Stimulated activated CD4-positive, alpha-beta T cell treated with anti-CD3 and anti-CD28 coated beads, Interleukin-15, amount 100 ng/mL, for 24 hours (primary cell): ENCODE data around the gene TEK.

ENCODE experiments used
- DNase-seq: peaks from one replicate; pipeline ENCODE4 v3.0.0-alpha.2; 2020

Gene TEK

DNA sequence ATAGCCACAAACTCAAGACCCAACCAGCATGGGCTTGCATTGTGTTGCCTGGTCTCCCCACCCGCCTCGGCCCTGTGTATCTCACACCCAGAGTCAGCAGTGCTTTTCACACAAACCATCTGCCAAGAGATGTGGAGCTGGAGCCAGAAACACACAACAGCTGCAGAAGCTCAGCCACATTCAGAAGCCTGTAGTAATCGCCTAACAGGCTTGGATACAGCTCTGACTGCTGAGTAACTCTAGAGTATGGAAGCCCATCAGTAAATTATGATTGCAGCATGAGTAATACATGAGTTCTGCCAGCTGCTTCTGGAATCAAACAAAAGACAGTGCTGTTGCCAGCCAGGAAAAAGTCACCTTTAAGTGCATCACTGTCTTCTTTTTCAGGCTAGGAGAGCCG, 16.0 kb downstream of the TEK start:
- DNase-seq, result no peak

DNA sequence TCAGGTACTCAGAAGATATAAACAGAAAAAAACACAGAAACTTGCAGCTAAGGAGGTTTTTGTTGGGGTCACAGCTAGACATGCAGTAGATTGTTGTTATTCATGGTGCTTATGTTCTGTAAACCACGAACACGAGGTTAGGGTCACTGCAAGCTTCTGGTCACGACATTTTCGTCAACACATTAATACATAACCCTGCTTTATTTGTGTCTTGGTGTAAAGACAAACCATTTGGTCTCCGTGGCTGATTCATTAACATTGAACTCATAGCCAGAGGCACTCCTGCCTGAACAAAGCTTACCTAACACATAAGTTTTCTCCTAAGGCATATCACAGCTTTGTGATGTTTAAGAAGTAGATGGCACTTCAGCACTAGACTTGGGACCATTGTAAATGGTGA, 16.9 kb downstream of the TEK start:
- no peak for DNase-seq

DNA sequence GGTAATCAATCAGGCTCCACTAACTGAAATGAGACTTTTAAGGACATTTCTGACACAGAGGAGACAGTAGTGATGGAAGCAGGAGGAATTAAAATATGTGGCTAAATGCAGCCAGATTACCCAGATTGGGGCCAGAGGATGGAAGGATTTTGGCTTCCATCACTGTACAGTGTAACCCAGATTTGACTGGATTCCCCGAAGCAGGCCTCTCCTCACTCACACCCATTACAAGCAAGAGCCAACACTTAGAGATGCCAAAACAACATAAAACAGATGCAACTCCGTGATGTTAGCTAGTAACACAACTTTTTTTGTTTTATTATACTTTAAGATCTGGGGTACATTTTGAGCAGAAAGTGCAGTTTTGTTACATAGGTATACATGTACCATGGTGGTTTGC, 17.6 kb downstream of the TEK start:
- DNase-seq, result no peak

DNA sequence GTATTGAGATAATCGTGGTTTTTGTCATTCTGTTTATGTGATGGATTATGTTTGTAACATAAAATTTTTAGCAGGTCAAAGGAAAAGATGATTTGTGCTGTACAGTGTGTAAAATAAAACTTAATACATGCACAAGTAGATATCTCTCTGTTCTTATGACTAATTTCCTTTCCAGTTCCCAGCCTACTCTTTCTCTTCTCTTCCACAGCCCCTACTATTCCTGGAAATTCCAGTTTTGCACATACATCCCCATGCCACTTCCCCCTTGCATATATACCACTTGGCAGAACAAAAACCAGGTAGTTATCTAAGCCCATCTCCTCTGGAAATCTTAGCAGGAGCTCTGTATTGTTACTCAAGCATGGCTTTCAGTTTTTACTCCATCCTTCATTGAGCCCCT, 20.2 kb downstream of the TEK start:
- DNase-seq, result no peak

DNA sequence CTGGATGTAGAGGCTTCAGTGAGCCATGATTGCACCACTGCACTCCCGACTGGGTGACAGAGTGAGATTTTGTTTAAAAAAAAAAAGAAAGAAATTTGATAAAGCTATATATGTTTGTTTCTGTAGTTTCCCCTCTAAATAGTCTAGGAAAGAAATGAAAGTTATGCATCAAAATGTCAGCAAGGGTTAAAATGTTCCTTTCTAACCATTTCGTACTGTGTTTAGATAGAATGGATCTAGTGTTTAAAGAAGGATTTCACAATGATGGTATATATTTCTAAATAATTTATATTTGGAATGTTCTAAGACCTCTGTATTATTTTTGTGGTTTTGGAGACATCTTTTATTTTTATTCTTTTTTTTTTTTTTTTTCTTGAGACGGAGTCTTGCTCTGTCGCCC, 22.7 kb downstream of the TEK start:
- no peak for DNase-seq

DNA sequence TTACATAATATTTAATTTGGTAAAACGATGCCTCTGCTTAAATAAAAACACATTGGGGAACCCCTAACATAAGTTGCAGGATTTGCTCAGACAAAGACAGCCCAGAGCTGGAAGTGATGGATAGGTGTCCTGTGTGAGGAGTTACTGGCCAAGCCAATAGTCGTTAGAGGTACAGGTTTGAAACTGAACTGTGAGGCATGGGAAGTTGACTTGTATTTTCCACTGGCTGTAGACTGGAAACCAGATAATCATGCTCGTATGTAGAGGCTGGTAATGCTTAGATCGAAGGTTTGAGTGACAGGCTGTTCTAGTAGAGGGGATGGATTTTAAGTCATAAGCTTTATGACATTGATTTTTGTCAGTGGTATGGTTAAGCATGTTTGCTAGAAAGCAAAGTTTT, 24.8 kb downstream of the TEK start:
- no peak for DNase-seq

DNA sequence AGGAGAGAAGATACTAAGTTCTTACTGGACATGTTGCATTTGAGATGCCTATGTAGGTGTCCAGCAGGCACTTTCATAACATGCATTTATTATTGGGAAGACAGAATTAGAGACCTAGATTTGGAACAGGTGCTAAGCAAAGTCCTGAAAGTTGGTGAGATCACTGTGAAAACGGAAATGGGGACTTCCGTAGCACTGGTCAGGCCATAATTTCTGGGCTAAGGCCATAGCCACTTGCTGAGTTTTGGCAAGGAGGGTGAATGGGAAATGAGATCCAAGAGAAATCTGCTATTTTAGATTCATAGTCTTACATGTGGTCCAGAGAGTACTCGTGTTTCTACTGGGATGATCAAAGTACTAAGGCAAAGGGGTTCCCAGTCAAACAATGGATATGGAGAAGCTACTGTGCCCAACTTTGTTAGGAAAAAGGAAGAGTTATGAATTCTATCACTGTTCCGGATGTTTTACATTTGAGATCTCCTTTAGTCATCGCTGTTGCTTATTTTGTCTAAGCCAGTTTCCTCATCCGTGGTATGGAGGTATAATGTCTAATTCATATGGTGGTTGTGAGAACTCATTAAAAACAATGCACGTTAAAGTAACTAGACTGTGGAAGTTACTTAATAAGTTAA, 33.4 kb downstream of the TEK start:
- no peak for DNase-seq

DNA sequence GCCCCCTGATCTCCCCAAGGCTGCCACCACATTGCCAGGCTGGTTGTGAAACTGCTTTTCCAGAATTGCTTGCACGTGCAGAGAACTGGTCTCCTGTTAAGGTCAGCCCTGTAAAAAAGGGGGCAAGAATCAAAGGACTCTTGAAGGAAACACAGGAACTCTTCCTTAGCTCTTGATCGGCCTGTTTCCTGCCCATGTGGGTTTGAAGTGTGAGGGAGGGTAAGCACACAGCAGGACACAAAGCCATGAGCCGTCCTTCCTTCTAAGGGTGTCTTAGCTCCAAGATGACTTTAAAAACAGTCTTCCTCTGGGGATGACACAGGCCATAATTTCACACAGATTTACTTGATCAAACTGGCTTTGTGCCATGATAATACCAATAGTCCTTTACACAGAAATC, 36.1 kb downstream of the TEK start:
- DNase-seq, result no peak

DNA sequence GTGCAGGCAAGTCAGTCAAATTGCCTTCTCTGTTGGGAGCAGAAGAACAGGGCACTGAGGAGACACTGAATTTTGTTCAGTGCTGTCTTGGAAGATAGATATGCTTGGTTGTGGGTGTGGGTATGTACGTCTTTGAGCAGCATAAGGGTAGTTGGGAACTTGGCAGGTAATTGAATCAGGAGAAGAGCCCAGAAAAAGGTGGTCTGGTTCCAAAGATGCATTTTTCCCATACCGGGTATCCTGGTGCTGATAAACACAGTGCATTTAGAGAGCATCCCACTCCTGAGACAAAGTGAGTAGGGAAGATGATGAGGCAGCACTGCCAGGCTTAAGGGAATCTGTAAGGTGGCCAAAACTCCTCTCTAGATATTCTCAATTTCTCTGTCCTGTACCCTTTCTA, 40.6 kb downstream of the TEK start:
- no peak for DNase-seq

DNA sequence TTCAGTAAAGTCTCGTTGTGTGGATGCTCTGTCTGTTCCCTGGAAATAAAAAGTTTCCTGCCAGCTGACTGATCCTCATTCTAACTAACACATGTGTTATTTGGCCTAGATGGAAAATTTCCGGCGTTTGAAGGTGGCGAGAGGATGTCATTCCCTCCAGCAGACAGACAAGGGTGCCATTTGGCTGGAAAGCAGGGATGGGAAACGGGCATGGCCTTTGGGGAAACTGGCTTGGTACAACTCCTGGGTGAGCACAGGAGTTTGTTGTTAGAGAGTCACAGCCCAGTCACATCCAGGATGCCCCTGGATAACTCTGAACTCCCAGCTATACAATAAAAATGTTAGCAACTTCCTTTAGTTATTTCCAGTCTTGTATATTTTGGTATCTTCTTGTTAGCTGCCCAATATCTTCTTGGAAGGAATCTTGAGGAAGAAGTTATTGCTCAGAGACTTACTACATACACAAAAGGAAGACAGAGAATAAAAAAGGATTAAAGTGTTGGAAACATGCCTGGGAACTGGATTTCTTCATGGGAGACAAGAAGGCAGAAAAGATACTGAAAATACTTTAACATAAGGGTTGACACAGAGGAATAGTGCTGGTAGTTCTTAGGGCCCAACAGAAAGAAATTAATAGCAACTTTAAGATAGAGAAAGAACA, 41.9 kb downstream of the TEK start:
- no peak for DNase-seq

DNA sequence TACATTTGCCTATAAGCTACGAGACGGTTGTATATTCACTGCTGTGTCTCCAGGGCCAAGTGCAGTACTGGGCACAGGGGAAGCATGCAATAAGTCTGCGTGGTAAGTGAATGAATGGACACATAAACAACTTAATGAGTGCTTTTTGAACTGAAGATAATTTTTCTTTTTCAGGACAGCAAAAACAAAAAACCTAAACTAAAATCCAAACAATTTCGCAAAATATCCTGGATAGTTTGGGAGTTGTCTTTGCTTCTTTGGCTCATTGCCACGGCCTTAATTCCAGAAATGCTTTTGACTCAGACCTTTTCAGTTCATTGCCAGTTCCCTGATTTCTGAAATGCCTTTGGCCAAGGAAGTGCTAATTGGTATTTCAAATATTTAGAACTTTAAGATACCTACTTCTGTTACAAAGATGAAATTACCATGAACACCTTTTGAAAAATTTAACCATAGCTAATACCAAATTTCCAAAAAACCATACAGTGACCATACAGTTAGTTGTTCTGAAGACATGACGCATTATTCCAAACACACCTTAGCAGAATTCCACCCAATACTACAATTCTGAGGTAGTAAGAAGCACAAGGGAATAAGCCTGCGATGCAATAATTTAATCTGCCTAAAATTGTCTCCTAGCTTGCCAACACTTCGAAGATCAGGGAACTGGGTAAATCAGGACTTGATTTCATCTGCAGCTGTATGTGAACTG, 42.8 kb downstream of the TEK start:
- no peak for DNase-seq

DNA sequence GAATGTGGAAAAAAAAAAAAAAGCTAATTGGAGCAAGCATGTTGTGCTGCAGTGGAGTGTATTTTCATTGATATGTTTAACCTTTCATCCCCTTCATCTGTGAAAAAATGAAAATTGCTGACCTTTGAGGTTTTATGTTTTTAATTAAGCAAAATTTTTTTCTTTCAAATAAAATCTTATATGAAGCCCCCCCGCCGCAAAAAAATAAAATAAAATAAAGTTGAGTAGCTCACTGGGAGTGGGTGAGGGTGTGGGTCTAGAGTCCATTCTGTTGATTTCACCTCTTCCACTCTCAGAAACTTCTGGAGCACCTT, 43.3 kb downstream of the TEK start:
- DNase-seq, result no peak

DNA sequence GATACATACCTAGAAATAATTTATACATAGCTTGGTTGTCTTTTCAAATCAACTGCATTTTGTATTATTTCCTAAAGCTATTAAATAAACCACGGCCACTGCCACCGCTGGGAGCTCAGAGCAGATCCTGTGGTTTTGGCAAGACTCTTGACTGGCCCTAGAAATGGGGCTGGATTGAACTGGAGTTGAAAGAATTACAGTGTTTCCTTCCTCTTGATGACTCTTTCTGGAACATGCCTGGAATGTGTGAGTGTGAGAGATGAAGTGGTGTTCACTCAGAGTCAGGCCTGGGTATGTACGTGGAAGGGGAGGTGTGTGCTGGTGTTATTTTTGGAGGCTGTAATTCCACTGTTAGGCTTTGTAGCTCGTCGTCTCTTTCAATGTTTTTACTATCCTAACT, 45.9 kb downstream of the TEK start:
- DNase-seq, result no peak

DNA sequence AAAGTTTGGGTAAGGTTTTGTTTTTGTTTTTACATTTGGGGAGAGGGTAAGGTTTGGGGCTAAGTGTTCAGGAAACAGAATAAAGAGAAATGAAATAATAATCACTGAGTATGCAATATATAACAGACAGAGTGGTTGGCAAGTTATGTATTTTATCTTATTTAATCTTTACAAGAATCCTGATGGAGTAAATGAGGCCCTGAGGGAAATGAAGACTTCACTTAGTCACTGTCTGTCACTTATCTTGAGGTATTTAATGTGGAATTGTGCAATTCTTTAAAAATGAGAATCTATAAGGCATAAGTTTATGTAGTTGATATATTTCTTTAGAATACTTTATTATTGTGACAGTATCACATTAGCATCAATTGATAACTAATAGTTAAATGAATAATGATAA, 48.1 kb downstream of the TEK start:
- no peak for DNase-seq

DNA sequence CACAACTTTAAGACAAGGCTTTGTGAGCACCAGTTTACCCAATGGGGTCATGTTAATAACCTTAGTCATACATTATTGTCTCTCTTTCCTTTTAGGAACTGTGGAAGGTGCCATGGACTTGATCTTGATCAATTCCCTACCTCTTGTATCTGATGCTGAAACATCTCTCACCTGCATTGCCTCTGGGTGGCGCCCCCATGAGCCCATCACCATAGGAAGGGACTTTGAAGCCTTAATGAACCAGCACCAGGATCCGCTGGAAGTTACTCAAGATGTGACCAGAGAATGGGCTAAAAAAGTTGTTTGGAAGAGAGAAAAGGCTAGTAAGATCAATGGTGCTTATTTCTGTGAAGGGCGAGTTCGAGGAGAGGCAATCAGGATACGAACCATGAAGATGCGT, 48.7 kb downstream of the TEK start:
- DNase-seq, result no peak

DNA sequence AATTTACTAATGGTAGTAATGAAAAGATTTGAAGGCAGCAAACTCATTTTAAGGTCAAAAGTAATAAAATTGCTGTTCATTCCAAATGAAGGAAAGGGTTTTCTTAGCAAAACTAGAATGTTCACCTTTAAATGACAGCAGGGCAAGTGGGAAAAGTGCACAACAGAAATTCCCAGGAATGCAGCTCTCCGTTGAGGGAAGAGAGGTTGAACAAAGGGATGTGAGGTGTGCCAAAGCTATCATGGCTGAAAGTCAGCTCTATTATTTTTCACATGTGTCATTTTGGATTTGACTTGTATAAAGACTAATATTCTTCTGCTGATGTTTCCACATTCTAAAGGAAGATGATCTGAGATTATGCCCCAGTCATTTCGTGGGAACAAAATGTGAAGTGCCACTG, 51.6 kb downstream of the TEK start:
- no peak for DNase-seq

DNA sequence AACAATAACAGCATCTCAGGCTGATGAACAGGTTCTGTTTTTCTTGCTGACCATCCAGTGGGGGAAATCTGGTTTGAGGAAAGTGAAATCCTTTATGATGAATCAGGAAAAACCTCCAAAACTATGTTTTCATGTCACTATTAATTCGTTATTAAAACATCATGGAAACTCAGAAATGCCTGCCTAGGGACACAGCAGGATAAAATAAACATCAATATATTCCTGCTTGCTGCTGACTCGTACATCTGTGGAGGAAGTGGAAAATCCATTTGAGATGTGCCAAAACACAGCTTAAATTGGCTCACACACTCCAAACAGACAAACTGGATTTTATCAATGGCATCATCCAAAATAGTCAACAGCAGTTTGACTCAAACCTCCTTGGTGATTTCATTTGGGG, 53.0 kb downstream of the TEK start:
- DNase-seq, result no peak

DNA sequence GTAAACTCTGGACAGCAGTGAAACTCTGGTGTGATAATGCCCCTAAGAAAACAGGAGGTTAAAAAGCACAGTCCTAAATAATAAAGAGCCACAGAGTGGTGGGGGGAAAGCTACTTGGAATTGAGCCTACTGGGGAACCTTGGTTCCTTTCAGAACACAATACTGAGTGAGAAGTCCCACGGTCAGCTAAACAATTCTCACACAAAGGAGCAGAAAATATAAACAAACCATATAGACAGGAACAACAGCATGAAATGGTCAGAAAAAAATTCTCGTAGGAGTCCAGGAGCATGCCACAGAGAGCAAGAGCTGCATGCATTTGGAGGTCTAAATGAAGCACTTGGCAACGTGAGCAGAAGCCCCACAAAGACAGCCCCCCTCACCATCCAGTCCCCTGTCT, 56.0 kb downstream of the TEK start:
- no peak for DNase-seq

DNA sequence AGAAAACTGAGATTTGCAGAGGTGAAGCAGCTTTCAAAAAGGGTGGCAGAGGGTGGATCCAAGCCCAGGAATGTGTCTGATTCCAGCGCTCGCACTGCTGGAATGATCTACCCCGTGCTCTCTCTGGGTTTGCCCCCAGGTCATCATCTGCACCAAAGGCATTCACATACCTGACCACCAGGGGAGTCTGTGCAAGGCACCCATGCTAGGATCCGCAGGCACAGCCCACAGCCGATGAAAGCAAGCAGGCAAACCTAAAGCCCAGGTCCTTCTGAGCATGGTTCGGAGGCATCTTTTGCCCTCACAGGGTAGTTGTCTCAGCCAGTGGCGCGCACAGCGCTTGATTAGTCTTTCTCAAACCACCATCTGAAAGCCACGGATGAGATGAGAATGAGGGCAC, 56.6 kb downstream of the TEK start:
- DNase-seq, result no peak

DNA sequence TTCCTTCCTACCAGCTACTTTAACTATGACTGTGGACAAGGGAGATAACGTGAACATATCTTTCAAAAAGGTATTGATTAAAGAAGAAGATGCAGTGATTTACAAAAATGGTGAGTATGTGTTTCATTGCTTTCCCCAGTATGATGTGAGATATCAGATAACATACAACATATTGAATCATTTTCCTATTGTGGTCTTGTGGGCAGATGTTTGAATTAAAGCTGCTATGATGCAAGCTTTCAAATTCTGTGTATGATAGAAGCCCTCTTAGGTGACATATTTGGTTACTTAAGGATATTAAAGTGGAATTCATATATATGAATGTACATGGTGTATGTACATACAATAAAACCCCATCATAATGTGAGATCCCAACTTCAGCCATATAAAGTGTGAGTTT, 59.5 kb downstream of the TEK start:
- DNase-seq, result no peak

DNA sequence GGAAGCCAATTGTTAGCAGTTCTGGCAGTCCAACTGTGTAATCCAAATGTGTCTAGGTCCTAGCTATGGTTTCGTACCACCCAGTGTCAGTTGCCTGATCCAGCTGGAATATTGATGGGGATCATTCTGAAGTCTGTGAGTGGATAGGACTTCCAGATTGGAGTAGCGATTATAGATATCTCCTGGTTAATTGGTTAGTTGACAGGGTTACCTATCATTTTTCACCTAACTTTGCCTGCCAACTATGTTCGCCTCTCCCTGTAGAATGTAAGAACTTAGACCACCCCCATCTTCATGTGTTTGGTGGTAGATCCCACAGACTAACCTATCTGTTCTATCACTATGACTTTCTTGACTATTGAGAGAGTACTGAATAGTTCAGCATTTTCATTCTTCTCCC, 59.9 kb downstream of the TEK start:
- DNase-seq, result no peak

DNA sequence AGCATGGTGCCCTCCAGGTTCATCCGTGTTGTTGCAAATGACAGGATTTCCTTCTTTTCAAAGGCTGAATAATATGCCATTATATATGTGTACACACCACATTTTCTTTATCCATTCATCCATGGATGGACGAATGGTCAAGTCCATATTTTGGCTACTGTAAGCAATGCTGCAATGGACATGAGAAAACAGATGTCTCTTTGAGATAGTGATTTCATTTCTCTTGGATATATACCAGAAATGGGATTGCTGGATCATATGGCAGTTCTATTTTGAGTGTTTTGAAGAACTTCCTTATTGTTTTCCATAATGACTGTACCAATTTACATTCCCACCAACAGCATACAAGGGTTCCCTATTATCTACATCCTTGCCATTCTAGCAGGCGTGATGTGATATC, 67.9 kb downstream of the TEK start:
- DNase-seq, result no peak

DNA sequence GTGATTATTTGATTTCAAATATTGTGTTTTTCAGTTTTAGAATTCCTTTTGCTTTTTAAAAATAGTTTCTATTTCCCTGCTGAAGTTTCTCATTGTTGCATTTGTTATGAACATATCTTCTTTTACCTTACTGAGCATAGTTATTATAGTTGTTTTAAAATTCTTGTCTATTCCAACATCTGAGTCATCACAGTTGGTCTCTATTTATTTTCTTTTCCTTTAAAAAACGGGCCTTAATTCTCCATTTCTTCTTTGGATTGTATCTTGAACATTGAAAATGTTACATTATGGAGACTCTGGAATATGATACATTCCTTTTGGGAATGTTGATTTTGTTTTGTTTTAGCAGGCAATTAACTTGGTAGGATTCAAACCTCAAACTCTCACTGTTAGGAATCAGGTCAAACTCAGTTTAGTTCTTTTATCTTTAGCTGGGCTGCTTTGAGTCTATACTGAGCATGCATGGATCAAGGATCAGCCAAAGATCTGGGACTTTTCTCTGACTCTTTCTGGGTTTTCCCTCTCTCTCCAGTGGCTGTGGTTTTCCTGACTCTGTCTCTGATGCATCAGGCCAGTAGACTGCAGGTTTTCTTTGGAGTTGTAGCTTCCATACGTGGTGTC, 70.3 kb downstream of the TEK start:
- no peak for DNase-seq

DNA sequence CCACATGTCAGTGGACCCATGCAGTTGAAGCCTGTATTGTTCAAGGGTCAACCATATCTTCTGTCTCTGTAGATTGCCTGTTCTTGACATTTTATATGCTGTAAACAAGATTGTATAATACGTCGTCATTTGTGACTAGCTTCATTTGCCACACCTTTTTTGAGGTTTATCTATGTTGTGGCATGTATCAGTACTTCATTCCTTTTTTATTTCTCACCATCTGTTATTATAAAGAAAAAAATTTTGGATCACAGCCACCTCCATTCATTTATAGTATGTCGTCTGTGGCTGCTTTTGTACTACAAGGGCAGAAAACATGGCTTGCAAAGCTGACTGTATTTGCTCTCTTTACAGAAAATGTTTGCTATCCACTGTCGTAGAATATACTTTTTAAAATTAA, 72.4 kb downstream of the TEK start:
- no peak for DNase-seq

DNA sequence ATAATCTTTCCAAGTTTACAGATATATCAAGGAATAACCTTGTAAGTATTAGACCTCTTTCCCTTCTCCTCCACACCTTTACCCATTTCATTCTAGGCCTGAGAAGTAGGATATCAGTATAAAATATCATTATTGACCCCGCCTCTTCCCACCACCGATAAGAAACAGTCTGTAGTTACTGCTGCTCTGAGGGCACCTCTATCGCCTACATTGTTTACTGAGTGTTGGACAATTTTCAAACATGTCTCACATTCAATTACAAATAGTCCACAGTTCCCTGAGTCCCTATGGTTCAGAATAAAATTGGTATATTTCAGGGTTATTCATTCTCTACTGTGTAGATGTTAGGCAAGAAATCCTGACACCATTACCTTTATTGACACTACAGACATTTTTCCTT, 73.4 kb downstream of the TEK start:
- DNase-seq, result no peak
